ENCODE data around the gene EBF3.

Gene EBF3

GRCh38 chr10:129963641-129964501 lies at the start of gene EBF3:
Gene EBF3 (minus strand): TSS chr10:129964274. CDS start chr10:129963768, 506 bp downstream.
- peak; percentile 71 for ATAC-seq
- Mint-ChIP-seq H3K36me3 (peaks cover 13% of the 10 kb centered on the region), H3K4me3 (peak within 1 kb of the TSS; percentile 65), H3K9me3 (no peaks in the 10 kb centered on the region), H3K4me1 (peaks cover 17% of the 10 kb centered on the region), H3K27ac (no peak within 1 kb of the TSS)
- DNase-seq (ENCODE audit: low spot score in 2 of 2), result peak in 1 of 2 donors; percentile 56

GRCh38 chr10:130013335-130014262 lies 49.5 kb upstream of the EBF3 start:
- Mint-ChIP-seq H3K4me3 (no peak overlapping the region), H3K36me3 (no peaks in the 10 kb centered on the region), H3K9me3 (no peaks in the 10 kb centered on the region), H3K27ac (no peak overlapping the region), H3K4me1 (peaks cover 5% of the 10 kb centered on the region)
- DNase-seq (ENCODE audit: low spot score in 2 of 2) (no peak), ATAC-seq (no peak)

GRCh38 chr10:130012129-130012528 lies 48.1 kb upstream of the EBF3 start:
- DNase-seq (ENCODE audit: low spot score in 2 of 2) (no peak), ATAC-seq (no peak)
- Mint-ChIP-seq H3K4me3 (no peak overlapping the region), H3K4me1 (peaks cover 5% of the 10 kb centered on the region), H3K27ac (no peak overlapping the region), H3K36me3 (no peaks in the 10 kb centered on the region), H3K9me3 (no peaks in the 10 kb centered on the region)

- Mint-ChIP-seq H3K36me3 (no peaks in the 10 kb centered on the region), H3K9me3 (no peaks in the 10 kb centered on the region), H3K4me1 (peaks cover 5% of the 10 kb centered on the region), H3K4me3 (no peak overlapping the region), H3K27ac (no peak overlapping the region)
- ATAC-seq (no peak), DNase-seq (ENCODE audit: low spot score in 2 of 2) (no peak)
These were observed 46.6 kb upstream of the EBF3 start for GRCh38 chr10:130010653-130011052.

- peaks cover 5% of the 10 kb centered on the region for H3K4me1 Mint-ChIP-seq
- H3K9me3 Mint-ChIP-seq, result no peaks in the 10 kb centered on the region
- DNase-seq (ENCODE audit: low spot score in 2 of 2) (no peak), ATAC-seq (no peak)
- H3K4me3 Mint-ChIP-seq, result no peak overlapping the region
- no peaks in the 10 kb centered on the region for H3K36me3 Mint-ChIP-seq
- H3K27ac Mint-ChIP-seq, result no peak overlapping the region
These were observed 45.2 kb upstream of the EBF3 start for GRCh38 chr10:130009228-130009627.

GRCh38 chr10:130003787-130004613 lies 39.9 kb upstream of the EBF3 start:
- no peak overlapping the region for H3K4me3 Mint-ChIP-seq
- no peaks in the 10 kb centered on the region for H3K4me1 Mint-ChIP-seq
- no peaks in the 10 kb centered on the region for H3K36me3 Mint-ChIP-seq
- H3K9me3 Mint-ChIP-seq, result peaks cover 2% of the 10 kb centered on the region
- ATAC-seq, result peak; percentile 52
- DNase-seq (ENCODE audit: low spot score in 2 of 2), result no peak
- no peak overlapping the region for H3K27ac Mint-ChIP-seq

GRCh38 chr10:130003166-130003565 lies 39.1 kb upstream of the EBF3 start:
- Mint-ChIP-seq H3K27ac (no peak overlapping the region), H3K36me3 (no peaks in the 10 kb centered on the region), H3K4me1 (no peaks in the 10 kb centered on the region), H3K9me3 (peaks cover 7% of the 10 kb centered on the region), H3K4me3 (no peak overlapping the region)
- DNase-seq (ENCODE audit: low spot score in 2 of 2) (no peak), ATAC-seq (no peak)

GRCh38 chr10:130002606-130003005 lies 38.5 kb upstream of the EBF3 start:
- Mint-ChIP-seq H3K27ac (no peak overlapping the region), H3K36me3 (no peaks in the 10 kb centered on the region), H3K4me3 (no peak overlapping the region), H3K4me1 (no peaks in the 10 kb centered on the region), H3K9me3 (peaks cover 7% of the 10 kb centered on the region)
- DNase-seq (ENCODE audit: low spot score in 2 of 2) (no peak), ATAC-seq (no peak)

- DNase-seq (ENCODE audit: low spot score in 2 of 2) (no peak), ATAC-seq (peak; percentile 32)
- no peaks in the 10 kb centered on the region for H3K36me3 Mint-ChIP-seq
- no peak overlapping the region for H3K4me3 Mint-ChIP-seq
- H3K9me3 Mint-ChIP-seq, result peaks cover 7% of the 10 kb centered on the region
- no peaks in the 10 kb centered on the region for H3K4me1 Mint-ChIP-seq
- no peak overlapping the region for H3K27ac Mint-ChIP-seq
These were observed 36.8 kb upstream of the EBF3 start for GRCh38 chr10:130000918-130001317.

GRCh38 chr10:129999140-129999539 lies 35.1 kb upstream of the EBF3 start:
- Mint-ChIP-seq H3K4me1 (no peaks in the 10 kb centered on the region), H3K27ac (no peak overlapping the region), H3K9me3 (peaks cover 7% of the 10 kb centered on the region), H3K4me3 (no peak overlapping the region), H3K36me3 (no peaks in the 10 kb centered on the region)
- ATAC-seq (no peak), DNase-seq (ENCODE audit: low spot score in 2 of 2) (no peak)

GRCh38 chr10:129993621-129994020 lies 29.5 kb upstream of the EBF3 start:
- no peak for ATAC-seq
- no peaks in the 10 kb centered on the region for H3K4me1 Mint-ChIP-seq
- DNase-seq (ENCODE audit: low spot score in 2 of 2), result no peak
- H3K27ac Mint-ChIP-seq, result no peak overlapping the region
- peaks cover 6% of the 10 kb centered on the region for H3K36me3 Mint-ChIP-seq
- H3K9me3 Mint-ChIP-seq, result peaks cover 6% of the 10 kb centered on the region
- no peak overlapping the region for H3K4me3 Mint-ChIP-seq

- Mint-ChIP-seq H3K4me3 (no peak overlapping the region), H3K27ac (no peak overlapping the region), H3K4me1 (no peaks in the 10 kb centered on the region), H3K9me3 (peaks cover 4% of the 10 kb centered on the region), H3K36me3 (peaks cover 6% of the 10 kb centered on the region)
- DNase-seq (ENCODE audit: low spot score in 2 of 2), result no peak
- ATAC-seq, result no peak
These were observed 28.3 kb upstream of the EBF3 start for GRCh38 chr10:129992356-129992755.

GRCh38 chr10:129982825-129983224 lies 18.8 kb upstream of the EBF3 start:
- Mint-ChIP-seq H3K27ac (no peak overlapping the region), H3K4me3 (no peak overlapping the region), H3K36me3 (no peaks in the 10 kb centered on the region), H3K9me3 (peaks cover 25% of the 10 kb centered on the region), H3K4me1 (no peaks in the 10 kb centered on the region)
- ATAC-seq (no peak), DNase-seq (ENCODE audit: low spot score in 2 of 2) (no peak)

- H3K4me1 Mint-ChIP-seq, result no peaks in the 10 kb centered on the region
- no peak for ATAC-seq
- peaks cover 16% of the 10 kb centered on the region for H3K9me3 Mint-ChIP-seq
- no peaks in the 10 kb centered on the region for H3K36me3 Mint-ChIP-seq
- no peak for DNase-seq (ENCODE audit: low spot score in 2 of 2)
- H3K4me3 Mint-ChIP-seq, result no peak overlapping the region
- no peak overlapping the region for H3K27ac Mint-ChIP-seq
These were observed 14.9 kb upstream of the EBF3 start for GRCh38 chr10:129978980-129979379.

- Mint-ChIP-seq H3K36me3 (no peaks in the 10 kb centered on the region), H3K27ac (no peak overlapping the region), H3K9me3 (peaks cover 15% of the 10 kb centered on the region), H3K4me1 (no peaks in the 10 kb centered on the region), H3K4me3 (no peak overlapping the region)
- ATAC-seq (peak; percentile 11), DNase-seq (ENCODE audit: low spot score in 2 of 2) (no peak)
These were observed 14.2 kb upstream of the EBF3 start for GRCh38 chr10:129978322-129978721.

All from stimulated activated effector memory CD8-positive, alpha-beta T cell treated with anti-CD3 and anti-CD28 coated beads, Interleukin-12 subunit alpha, Interleukin-12 subunit beta, amount 100 ng/mL, for 72 hours (primary cell).